ENCODE data around the gene RFPL1. TPM values are rescaled to one million over a fixed set of nuclear protein-coding genes. Genes with fewer than 3 reads are reported as not detected.
"Not testable (repeated sequence)": the region's sequence is repeated elsewhere in the genome, so short reads cannot be mapped to it uniquely, and the experiment has no call there.

RFPL1 gene
- total RNA-seq, 1 donor from 2014 or later = not detected

DNA sequence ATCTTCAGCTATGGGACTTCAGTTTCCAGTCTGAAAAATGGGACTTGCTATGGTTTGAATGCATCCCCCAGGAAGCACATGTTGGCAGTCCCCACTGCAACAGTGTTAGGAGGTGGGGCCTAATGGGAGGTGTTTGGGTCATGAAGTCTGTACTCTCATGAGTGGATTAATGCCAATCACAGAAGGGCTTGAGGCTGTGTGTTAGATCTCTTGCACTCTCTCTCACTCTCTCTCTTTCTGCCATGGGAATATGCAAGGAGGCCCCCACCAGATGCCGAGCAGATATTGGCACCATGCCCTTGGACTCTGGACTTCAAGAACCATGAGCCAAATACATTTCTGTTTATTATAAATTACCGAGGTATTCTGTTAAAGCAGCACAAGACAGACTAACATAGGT lies 42.3 kb upstream of the RFPL1 start:
- Mint-ChIP-seq H3K9me3 (no peaks in the 10 kb centered on the region), H3K27me3 (ENCODE audit: low read depth) (peaks cover 2% of the 10 kb centered on the region), H3K27ac (ENCODE audit: unreplicated experiment) (no peak overlapping the region), H3K4me3 (no peak overlapping the region), H3K4me1 (peaks cover 6% of the 10 kb centered on the region), H3K36me3 (ENCODE audit: low read depth) (no peaks in the 10 kb centered on the region)
- TF ChIP-seq, protein P1, sequence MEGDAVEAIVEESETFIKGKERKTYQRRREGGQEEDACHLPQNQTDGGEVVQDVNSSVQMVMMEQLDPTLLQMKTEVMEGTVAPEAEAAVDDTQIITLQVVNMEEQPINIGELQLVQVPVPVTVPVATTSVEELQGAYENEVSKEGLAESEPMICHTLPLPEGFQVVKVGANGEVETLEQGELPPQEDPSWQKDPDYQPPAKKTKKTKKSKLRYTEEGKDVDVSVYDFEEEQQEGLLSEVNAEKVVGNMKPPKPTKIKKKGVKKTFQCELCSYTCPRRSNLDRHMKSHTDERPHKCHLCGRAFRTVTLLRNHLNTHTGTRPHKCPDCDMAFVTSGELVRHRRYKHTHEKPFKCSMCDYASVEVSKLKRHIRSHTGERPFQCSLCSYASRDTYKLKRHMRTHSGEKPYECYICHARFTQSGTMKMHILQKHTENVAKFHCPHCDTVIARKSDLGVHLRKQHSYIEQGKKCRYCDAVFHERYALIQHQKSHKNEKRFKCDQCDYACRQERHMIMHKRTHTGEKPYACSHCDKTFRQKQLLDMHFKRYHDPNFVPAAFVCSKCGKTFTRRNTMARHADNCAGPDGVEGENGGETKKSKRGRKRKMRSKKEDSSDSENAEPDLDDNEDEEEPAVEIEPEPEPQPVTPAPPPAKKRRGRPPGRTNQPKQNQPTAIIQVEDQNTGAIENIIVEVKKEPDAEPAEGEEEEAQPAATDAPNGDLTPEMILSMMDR (conservative IDR thresholded peaks at IDR 0.05) = no peak
- DNase-seq (ENCODE audit: low read depth, low spot score) = no peak

DNA sequence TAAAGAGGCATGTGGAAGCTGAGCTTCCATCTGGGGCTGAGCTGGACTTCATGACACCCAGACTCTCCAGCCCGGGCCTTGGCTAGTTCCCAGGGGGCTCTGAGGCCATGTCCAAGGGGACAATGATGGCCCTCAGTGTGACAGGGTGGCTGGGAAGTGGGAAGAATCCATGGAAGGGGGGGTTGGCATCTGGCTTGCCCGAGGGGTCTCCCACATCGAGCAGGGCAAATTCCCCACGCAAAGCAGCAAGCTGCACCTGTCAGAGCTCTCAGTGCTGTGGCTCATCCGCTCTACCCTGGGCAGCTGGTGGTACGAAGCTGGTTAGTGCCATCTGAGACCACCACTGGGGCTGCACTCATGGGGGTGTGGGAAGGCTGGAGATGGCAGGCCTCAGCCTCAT lies 40.6 kb upstream of the RFPL1 start:
- H3K9me3 Mint-ChIP-seq = no peaks in the 10 kb centered on the region
- H3K27me3 Mint-ChIP-seq (ENCODE audit: low read depth) = peaks cover 5% of the 10 kb centered on the region

GRCh38 chr22:29400576-29400975 lies 37.8 kb upstream of the RFPL1 start:
- no peak overlapping the region for H3K4me3 Mint-ChIP-seq
- no peak overlapping the region for H3K27ac Mint-ChIP-seq (ENCODE audit: unreplicated experiment)
- H3K9me3 Mint-ChIP-seq = no peaks in the 10 kb centered on the region
- H3K36me3 Mint-ChIP-seq (ENCODE audit: low read depth) = no peaks in the 10 kb centered on the region
- peaks cover 8% of the 10 kb centered on the region for H3K27me3 Mint-ChIP-seq (ENCODE audit: low read depth)
- TF ChIP-seq, protein P1 (conservative IDR thresholded peaks at IDR 0.05) = no peak
- no peaks in the 10 kb centered on the region for H3K4me1 Mint-ChIP-seq
- DNase-seq (ENCODE audit: low read depth, low spot score) = no peak

More for the DNA sequence above, 40.6 kb upstream of the RFPL1 start:
- Mint-ChIP-seq H3K4me3 (no peak overlapping the region), H3K27ac (ENCODE audit: unreplicated experiment) (no peak overlapping the region), H3K36me3 (ENCODE audit: low read depth) (no peaks in the 10 kb centered on the region), H3K4me1 (peaks cover 6% of the 10 kb centered on the region)
- no peak for DNase-seq (ENCODE audit: low read depth, low spot score)
- TF ChIP-seq, protein P1 (conservative IDR thresholded peaks at IDR 0.05) = no peak

- H3K4me3 Mint-ChIP-seq; DNase-seq (ENCODE audit: low read depth, low spot score); H3K27ac Mint-ChIP-seq (ENCODE audit: unreplicated experiment); H3K36me3 Mint-ChIP-seq (ENCODE audit: low read depth); H3K4me1 Mint-ChIP-seq; H3K27me3 Mint-ChIP-seq (ENCODE audit: low read depth); H3K9me3 Mint-ChIP-seq: not testable (repeated sequence)
Observed at GRCh38 chr22:29401538-29401937, 36.8 kb upstream of the RFPL1 start.

- H3K27me3 Mint-ChIP-seq (ENCODE audit: low read depth) = peaks cover 12% of the 10 kb centered on the region
- no peak overlapping the region for H3K27ac Mint-ChIP-seq (ENCODE audit: unreplicated experiment)
- DNase-seq (ENCODE audit: low read depth, low spot score) = no peak
- H3K4me1 Mint-ChIP-seq = no peaks in the 10 kb centered on the region
- no peaks in the 10 kb centered on the region for H3K36me3 Mint-ChIP-seq (ENCODE audit: low read depth)
- no peaks in the 10 kb centered on the region for H3K9me3 Mint-ChIP-seq
- no peak overlapping the region for H3K4me3 Mint-ChIP-seq
- TF ChIP-seq, protein P1 (conservative IDR thresholded peaks at IDR 0.05) = no peak
Observed at GRCh38 chr22:29408940-29409339, 29.4 kb upstream of the RFPL1 start.

DNA sequence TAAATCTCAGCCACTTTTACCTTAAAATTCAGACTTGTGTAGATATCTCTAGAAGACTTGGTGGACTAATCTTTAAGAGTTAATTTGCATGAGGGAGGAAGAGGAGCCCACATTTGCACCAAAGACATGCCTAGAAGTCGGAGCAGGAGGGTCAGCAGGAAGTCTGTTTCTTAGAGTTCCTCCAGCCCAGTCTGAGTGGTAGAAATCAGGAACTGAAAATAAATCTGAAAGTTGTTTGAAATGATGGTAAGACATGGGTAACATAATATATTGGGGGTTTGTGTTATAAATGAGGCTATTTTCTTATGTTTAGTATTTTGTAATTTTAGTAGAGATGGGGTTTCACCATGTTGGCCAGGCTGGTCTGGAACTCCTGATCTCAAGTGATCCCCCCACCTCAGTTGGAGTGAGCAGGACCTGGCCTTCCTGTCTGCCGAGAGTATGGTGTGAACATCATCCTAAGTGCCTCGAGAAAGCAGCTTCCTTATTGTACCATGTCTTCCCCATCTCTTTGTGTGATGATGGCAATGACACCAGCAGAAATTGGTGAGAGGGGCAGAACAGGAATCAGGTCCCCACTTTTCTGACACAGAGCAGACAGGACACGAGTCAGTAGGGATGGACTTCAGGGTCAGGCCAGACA lies 26.7 kb upstream of the RFPL1 start:
- H3K4me1 Mint-ChIP-seq; H3K36me3 Mint-ChIP-seq (ENCODE audit: low read depth); H3K9me3 Mint-ChIP-seq; H3K4me3 Mint-ChIP-seq; DNase-seq (ENCODE audit: low read depth, low spot score); H3K27ac Mint-ChIP-seq (ENCODE audit: unreplicated experiment): not testable (repeated sequence)
- H3K27me3 Mint-ChIP-seq (ENCODE audit: low read depth) = peaks cover 12% of the 10 kb centered on the region
